Activated T-helper 2 cell treated with anti-CD3 and anti-CD28 coated beads, Interferon-gamma antibody, Interleukin-2, Interleukin-4, amounts not matched to agents 10 μg/mL and 5 μg/mL and 100 μg/mL, durations not matched to agents 14 hours and 24 hours and 36 hours (primary cell): Measurements from ENCODE around the gene KLHDC4. TPM values are rescaled to one million over a fixed set of nuclear protein-coding genes. Genes with fewer than 3 reads are reported as not detected.
"Not testable (repeated sequence)": the region's sequence is repeated elsewhere in the genome, so short reads cannot be mapped to it uniquely, and the experiment has no call there.

Source experiments
- DNase-seq: peaks from one replicate; pipeline ENCODE4 v3.0.0; 2021; ENCODE audit warnings: low spot score
- H3K27ac Mint-ChIP-seq: one replicate; pipeline ENCODE4 v1.8.0; 2021; ENCODE audit warnings: mixed read lengths
- H3K27me3 Mint-ChIP-seq: one replicate; pipeline ENCODE4 v1.8.0; 2021; ENCODE audit warnings: low read depth, mixed read lengths
- H3K36me3 Mint-ChIP-seq: one replicate; pipeline ENCODE4 v1.8.0; 2021; ENCODE audit warnings: low read depth, mixed read lengths
- H3K4me1 Mint-ChIP-seq: one replicate; pipeline ENCODE4 v1.8.0; 2021; ENCODE audit warnings: low read depth, mixed read lengths
- H3K4me3 Mint-ChIP-seq: one replicate; pipeline ENCODE4 v1.8.0; 2021; ENCODE audit warnings: low read depth, mild to moderate bottlenecking, moderate library complexity, mixed read lengths
- H3K9me3 Mint-ChIP-seq: one replicate; pipeline ENCODE4 v1.8.0; 2021; ENCODE audit warnings: mixed read lengths
- intact Hi-C: fragments of 100-400 bp; cut with micrococcal nuclease; formaldehyde crosslinking; loops from one replicate; pipeline ENCODE4 v1.15.1; 2023
- total RNA-seq: library from RNA; stranded (reverse); gene quantifications from 2 replicates; pipeline ENCODE4 v1.2.3, GENCODE V29; 2022

The KLHDC4 gene
- total RNA-seq, result 68.5 and 73.1 TPM in 2 replicates

DNA sequence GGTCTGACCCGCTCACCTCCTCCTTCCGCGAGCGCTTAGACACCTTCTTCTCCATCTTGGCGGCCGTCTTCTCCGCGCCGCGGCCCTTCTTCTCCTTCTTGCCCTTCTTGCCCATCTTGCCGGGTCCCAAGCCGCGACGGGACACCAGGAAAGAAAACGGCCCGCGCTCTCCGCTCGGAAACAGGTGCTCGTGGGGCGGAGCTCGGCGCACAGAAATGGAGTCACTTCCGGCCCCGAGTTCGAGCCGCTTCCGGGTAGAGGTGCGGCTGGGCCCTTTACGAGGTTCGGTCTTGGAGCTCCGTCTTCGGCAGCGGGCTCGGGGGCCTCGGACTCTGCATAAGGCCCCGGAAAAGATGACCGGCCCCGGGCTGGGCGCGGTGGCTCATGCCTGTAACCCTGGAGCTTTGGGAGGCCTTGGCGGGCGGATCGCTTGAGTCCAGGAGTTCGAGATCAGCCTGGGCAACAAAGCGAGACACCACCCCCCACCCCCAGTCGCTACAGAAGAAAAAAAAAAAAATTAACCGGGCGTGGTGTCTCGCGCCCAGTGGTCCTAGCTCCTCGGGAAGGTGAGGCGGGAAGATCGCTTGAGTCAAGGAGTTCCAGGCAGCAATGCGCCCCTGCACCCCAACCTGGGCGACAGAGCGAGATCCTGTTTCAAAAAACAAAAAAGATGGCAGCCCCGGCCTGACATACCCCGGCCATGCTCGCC, at the start of gene KLHDC4:
Gene KLHDC4 (minus strand): TSS at position 211 of the 709 bp plus-strand sequence. CDS start 96 bp downstream, at position 115.
- H3K36me3 Mint-ChIP-seq, result peaks cover 30% of the 10 kb centered on the region
- no peaks in the 10 kb centered on the region for H3K27me3 Mint-ChIP-seq
- peak within 1 kb of the TSS; percentile 99 for H3K27ac Mint-ChIP-seq
- H3K9me3 Mint-ChIP-seq, result no peaks in the 10 kb centered on the region
- intact Hi-C loops, result loop anchor here (1.0 kb wide), 1 partner anchor 105 kb away; no protein-coding TSS in a partner anchor
- peaks cover 22% of the 10 kb centered on the region for H3K4me1 Mint-ChIP-seq
- peak; percentile 88 for DNase-seq
- peak within 1 kb of the TSS; percentile 100 for H3K4me3 Mint-ChIP-seq

DNA sequence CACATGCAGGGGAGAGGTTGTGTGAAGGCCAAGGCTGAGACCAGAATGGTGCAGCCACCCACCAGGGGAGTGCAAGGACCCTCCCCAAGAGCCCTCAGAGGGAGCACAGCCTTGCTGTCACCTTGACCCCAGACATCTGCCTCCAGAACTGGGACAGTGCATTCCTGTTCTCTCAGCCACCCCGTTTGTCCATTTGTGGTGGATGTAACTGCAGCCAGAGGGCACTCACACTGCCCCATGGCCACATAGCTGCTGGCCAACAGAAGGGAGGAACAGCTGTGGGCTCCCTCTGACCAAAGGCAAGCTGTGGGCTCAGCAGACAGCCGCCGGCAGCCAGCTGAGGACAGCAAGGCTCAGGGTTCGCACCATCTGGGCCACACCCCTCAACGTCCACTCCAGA, 49.8 kb upstream of the KLHDC4 start:
- intact Hi-C loops, result no loop called here
- Mint-ChIP-seq H3K27ac (no peak overlapping the region), H3K4me1 (peaks cover 13% of the 10 kb centered on the region), H3K9me3 (peaks cover 24% of the 10 kb centered on the region), H3K27me3 (no peaks in the 10 kb centered on the region), H3K36me3 (peaks cover 6% of the 10 kb centered on the region), H3K4me3 (no peak overlapping the region)
- no peak for DNase-seq

DNA sequence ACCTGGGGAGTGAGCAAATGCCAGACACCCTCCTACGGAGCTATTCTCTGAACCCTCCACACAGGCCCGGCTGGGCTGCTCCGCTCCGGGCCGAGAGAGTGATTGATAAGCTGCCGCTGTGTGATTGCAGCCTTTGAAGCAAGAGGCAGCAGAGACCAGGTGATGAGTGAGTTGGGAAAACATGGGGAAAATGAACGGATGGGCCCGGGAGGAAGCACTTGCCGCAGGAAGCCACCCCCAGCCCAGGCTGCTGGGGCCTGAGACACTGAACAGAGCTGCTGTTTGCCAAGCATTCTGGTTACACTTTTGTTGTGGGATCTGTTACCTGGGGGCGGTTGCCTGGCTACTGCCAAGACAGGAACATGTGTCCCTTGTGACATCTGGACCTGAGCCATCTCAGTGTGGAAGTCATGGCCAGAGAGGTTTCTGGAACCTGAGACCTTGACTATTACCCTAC, 46.4 kb upstream of the KLHDC4 start:
- DNase-seq, result no peak
- intact Hi-C loops, result no loop called here
- Mint-ChIP-seq H3K36me3 (no peaks in the 10 kb centered on the region), H3K27me3 (no peaks in the 10 kb centered on the region), H3K4me3 (no peak overlapping the region), H3K4me1 (peaks cover 23% of the 10 kb centered on the region), H3K27ac (no peak overlapping the region), H3K9me3 (peaks cover 9% of the 10 kb centered on the region)

DNA sequence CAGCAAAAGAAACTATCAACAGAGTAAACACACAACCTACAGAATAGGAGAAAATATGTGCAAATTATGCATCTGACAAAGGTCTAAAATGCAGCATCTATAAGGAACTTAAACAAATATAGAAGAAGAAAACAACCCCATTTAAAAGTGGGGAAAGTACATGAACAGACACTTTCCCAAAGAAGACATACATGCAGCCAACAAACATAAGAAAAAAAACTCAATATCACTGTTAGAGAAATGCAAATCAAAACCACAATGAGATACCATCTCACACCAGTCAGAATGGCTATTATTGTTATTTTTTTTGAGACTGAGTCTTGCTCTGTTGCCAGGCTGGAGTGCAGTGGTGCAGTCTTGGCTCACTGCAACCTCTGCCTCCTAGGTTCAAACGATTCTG, 45.7 kb upstream of the KLHDC4 start:
- H3K27me3 Mint-ChIP-seq, H3K36me3 Mint-ChIP-seq, DNase-seq, H3K27ac Mint-ChIP-seq, H3K9me3 Mint-ChIP-seq, intact Hi-C loops, H3K4me3 Mint-ChIP-seq: not testable (repeated sequence)
- peaks cover 29% of the 10 kb centered on the region for H3K4me1 Mint-ChIP-seq

DNA sequence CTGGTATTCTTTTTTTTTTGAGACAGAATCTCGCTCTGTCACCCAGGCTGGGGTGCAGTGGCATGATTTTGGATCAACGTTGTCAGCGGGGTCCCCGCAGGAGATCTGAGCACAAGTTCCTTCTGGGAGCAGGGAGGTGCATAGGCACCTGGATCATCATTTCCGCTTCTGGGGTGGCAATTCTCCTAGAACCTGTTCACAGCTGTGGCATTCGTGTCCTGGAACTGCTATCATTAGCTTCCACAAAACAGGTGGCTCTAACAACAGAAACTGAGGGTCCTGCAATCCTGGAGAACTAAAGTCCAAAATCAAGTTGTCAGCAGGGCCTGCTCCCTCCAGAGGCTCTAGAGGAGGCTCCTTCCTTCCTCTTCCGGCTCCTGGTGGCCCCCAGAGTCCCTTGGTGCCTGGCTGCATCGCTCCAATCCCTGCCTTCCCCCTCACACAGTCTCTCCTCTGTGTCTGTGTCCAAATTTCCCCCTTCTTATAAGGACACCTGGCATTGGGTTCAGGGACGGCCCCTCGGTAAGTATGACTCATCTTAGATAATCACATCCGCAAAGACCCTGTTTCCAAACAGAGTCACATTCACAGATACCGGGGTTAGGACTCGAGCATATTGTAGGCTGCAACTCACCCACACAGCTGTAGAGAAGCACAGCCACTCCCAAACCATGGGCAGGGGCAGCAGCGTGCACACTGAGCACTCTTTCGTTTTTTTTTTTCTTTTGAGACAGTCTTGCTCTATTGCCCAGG, 43.5 kb upstream of the KLHDC4 start:
- Mint-ChIP-seq H3K27ac (no peak overlapping the region), H3K27me3 (no peaks in the 10 kb centered on the region), H3K4me3 (no peak overlapping the region), H3K36me3 (no peaks in the 10 kb centered on the region), H3K9me3 (no peaks in the 10 kb centered on the region), H3K4me1 (peaks cover 33% of the 10 kb centered on the region)
- intact Hi-C loops, result no loop called here
- no peak for DNase-seq

DNA sequence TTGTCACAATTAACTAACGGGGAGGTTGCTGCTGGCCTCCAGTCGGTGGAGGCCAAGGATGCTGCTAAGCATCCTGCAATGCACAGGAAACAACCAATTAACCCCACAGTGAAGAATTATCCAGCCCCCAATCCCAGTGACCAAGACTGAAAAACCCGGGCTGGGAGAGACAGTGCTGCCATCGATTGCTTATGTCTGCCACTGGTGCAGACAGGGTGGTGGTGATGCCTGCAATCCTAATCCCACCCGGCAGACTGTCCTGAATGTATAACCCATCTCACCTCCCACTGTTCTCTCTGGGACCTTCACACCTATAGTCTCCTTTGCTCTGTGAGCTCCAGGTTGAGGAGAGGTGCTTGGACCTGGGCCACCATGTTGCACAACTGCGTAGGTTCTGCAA, 42.3 kb upstream of the KLHDC4 start:
- H3K27me3 Mint-ChIP-seq, result no peaks in the 10 kb centered on the region
- no peak for DNase-seq
- no peaks in the 10 kb centered on the region for H3K36me3 Mint-ChIP-seq
- no peak overlapping the region for H3K4me3 Mint-ChIP-seq
- peaks cover 33% of the 10 kb centered on the region for H3K4me1 Mint-ChIP-seq
- intact Hi-C loops, result no loop called here
- no peaks in the 10 kb centered on the region for H3K9me3 Mint-ChIP-seq
- H3K27ac Mint-ChIP-seq, result no peak overlapping the region

DNA sequence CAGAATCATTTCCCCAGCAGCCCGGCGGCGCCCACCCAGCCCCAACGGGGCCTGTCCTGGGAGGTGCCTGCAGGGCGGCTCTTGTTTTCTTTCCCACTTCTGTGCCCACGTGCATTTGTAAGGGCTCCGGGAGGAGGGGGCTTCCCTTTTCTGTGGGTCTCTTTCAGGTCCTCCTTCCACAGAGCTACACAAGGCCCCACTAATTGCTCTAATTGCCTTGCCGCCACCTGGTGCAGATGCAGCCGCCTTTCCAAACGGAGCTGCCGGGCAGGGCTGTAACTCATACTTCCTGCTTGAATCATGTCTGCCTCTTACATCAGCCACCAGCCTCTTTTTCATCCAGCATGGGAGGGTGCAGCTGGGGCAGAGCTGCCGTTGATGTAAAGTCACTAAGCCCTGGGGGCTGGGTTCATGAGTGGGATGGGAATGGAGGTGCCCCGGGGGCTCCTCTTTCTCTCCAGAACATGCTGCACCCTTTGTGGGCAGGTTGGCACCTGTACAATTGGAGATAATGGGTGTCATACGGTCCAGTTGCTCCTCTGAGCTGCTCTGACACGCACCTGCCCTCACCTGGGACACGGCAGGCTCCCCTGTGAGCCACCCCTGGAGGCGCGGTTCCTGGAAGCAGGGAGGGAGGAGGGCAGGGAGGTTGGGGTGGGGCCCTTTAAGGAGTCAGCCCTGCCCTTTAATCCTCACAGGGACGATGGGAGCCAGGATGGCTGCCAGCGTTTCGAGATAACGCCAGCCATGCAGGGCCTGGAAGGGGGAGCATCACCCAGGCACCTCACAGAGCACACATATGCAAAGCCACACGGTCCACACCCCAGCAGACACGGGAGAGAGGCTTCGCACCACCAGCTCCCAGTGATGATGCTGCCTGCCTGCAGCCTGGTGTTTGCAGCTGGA, 41.1 kb upstream of the KLHDC4 start:
- Mint-ChIP-seq H3K4me3 (peak overlapping the region; percentile 81), H3K27me3 (no peaks in the 10 kb centered on the region), H3K27ac (peak overlapping the region; percentile 93), H3K9me3 (no peaks in the 10 kb centered on the region), H3K4me1 (peaks cover 32% of the 10 kb centered on the region), H3K36me3 (no peaks in the 10 kb centered on the region)
- DNase-seq, result peak; percentile 44
- intact Hi-C loops, result no loop called here

DNA sequence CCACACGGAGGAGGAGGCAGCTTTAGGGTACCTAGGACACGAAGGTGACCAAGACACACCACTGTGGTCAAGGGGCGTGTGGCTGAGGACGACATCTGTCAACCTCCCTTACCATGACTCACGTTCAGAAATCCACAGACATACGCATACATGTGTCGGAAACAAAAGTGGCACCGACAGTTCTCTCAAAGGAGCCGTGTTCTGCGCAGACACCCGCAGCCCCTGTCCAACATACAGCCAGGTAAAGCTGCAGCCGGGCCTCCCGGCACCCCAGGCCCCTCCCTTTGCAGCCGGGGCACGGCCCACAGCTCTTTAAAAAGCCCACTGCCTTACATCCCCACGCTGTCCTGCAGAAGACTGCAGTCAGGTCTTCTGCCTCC, 40.5 kb upstream of the KLHDC4 start:
- intact Hi-C loops, result no loop called here
- no peaks in the 10 kb centered on the region for H3K36me3 Mint-ChIP-seq
- H3K9me3 Mint-ChIP-seq, result no peaks in the 10 kb centered on the region
- peaks cover 25% of the 10 kb centered on the region for H3K4me1 Mint-ChIP-seq
- H3K4me3 Mint-ChIP-seq, result peak overlapping the region; percentile 81
- peak overlapping the region; percentile 93 for H3K27ac Mint-ChIP-seq
- no peak for DNase-seq
- no peaks in the 10 kb centered on the region for H3K27me3 Mint-ChIP-seq

DNA sequence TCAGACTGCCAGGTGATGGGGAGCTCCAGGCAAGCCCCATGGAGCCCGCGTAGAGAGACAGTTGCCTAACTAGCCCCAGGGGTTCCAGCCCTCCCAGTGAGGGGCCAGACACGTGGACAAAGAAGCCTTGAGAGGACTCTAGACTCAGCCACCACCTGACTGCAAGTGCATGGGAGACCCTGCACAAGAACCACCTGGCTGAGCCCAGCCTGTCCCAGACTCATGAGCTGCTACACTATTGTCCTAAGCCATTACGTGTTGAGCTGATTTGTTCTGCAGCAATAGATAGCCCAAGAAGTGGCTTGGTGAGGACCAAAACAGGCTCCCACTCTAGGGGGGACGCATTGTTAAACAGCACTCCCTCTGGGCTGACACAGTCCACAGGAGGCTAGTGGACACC, 37.6 kb upstream of the KLHDC4 start:
- no peak overlapping the region for H3K4me3 Mint-ChIP-seq
- no peak overlapping the region for H3K27ac Mint-ChIP-seq

DNA sequence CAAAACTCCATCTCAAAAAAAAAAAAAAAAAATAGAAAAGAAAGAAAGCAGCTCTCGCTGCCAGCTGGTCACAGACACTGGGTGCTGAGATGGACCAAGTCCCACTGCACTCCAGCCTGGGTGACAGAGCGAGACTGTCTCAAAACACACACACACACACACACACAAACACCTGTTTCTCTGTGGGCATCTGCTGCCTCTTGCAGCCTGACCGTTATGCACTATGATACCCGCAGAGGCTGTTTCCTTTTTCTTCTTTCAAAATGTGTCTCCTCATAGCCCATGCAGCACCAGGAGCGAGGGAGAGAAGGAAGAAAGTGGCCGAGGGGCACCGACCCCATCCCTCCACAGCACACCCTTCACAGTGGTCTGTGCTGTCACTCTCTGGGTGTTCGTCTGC, 36.9 kb upstream of the KLHDC4 start:
- H3K4me3 Mint-ChIP-seq, result no peak overlapping the region
- DNase-seq, result no peak

More for the DNA sequence above, 37.6 kb upstream of the KLHDC4 start:
- H3K4me1 Mint-ChIP-seq, result peaks cover 14% of the 10 kb centered on the region
- H3K36me3 Mint-ChIP-seq, result no peaks in the 10 kb centered on the region
- no peak for DNase-seq
- intact Hi-C loops, result no loop called here
- H3K9me3 Mint-ChIP-seq, result no peaks in the 10 kb centered on the region
- H3K27me3 Mint-ChIP-seq, result no peaks in the 10 kb centered on the region

DNA sequence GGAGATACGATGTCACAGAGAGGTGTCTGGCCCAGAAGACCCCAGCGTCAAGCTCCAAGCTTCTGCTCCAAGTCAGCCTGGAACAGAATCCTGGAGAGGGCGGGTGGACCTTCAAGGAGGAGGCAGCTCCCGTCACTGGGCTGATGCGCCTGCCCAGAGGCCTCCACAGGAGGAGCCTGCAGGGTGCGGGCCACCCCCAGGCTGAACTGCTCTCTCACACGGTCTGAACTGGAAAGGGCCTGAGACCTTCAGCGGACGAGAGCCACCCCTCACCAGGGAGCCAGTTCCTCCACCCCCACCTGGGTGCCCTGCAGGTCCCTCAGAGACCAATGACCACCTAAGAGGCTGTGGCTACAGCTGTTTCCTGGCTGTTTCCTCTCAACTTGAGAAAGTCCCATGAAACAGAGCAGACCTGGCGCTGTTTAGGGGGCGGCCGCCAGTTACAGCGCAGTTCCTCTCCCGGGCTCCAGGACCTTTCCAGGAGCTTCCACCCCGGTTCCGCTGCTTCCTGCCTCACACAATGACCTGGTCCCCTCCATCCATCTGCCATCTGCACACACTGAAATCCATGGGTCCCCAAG, 36.0 kb upstream of the KLHDC4 start:
- no peaks in the 10 kb centered on the region for H3K9me3 Mint-ChIP-seq
- no peak overlapping the region for H3K27ac Mint-ChIP-seq
- no peaks in the 10 kb centered on the region for H3K36me3 Mint-ChIP-seq
- intact Hi-C loops, result no loop called here
- H3K4me1 Mint-ChIP-seq, result peaks cover 8% of the 10 kb centered on the region
- no peak for DNase-seq
- no peaks in the 10 kb centered on the region for H3K27me3 Mint-ChIP-seq
- H3K4me3 Mint-ChIP-seq, result no peak overlapping the region

More for the DNA sequence above, 36.9 kb upstream of the KLHDC4 start:
- no peaks in the 10 kb centered on the region for H3K36me3 Mint-ChIP-seq
- no peaks in the 10 kb centered on the region for H3K9me3 Mint-ChIP-seq
- intact Hi-C loops, result no loop called here
- H3K27ac Mint-ChIP-seq, result no peak overlapping the region
- H3K27me3 Mint-ChIP-seq, result no peaks in the 10 kb centered on the region
- peaks cover 12% of the 10 kb centered on the region for H3K4me1 Mint-ChIP-seq

DNA sequence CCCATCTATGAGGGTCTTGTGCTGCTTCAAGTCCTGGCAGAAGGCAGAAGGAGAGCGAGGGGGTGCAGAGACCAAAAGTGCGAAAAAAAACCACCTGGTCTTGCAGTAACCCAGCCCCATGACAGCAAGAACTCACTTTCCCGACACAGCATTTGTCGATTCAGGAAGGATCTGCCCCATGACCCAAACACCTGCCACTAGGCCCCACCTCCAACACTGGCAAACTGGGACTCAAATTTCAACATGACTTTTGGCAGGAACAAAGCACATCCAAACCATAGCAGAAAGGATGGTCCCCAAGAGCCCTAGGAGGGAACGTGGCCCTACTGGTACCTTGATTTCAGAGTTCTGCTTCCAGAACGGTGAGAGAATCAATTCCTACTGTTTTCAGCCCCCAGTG, 34.7 kb upstream of the KLHDC4 start:
- H3K36me3 Mint-ChIP-seq, result no peaks in the 10 kb centered on the region
- no peaks in the 10 kb centered on the region for H3K9me3 Mint-ChIP-seq
- no peak for DNase-seq
- intact Hi-C loops, result no loop called here
- H3K4me1 Mint-ChIP-seq, result no peaks in the 10 kb centered on the region
- no peak overlapping the region for H3K27ac Mint-ChIP-seq
- no peak overlapping the region for H3K4me3 Mint-ChIP-seq
- no peaks in the 10 kb centered on the region for H3K27me3 Mint-ChIP-seq
